Liver (tissue), 9 donors: ENCODE measurements around the gene PKHD1. TPM values are rescaled to one million over a fixed set of nuclear protein-coding genes. Genes with fewer than 3 reads are reported as not detected.

Experiments
- DNase-seq: peaks from one replicate; pipeline ENCODE4 v3.0.0-alpha.2; 2017; ENCODE audit warnings: low spot score
- H3K27ac ChIP-seq, 2 donors: one replicate each; pipeline ENCODE4 v1.7.0; 2013; ENCODE audit warnings: inconsistent platforms in 2 of 2, low read length in 2 of 2, control low read depth in 1 of 2, low read depth in 1 of 2, mild to moderate bottlenecking in 1 of 2
- H3K27me3 ChIP-seq, 4 donors: one replicate each; pipeline versions ENCODE4 v1.6.1 to v1.7.0; 2013; ENCODE audit warnings: low read length in 3 of 4, inconsistent platforms in 1 of 4, mild to moderate bottlenecking in 1 of 4, moderate library complexity in 1 of 4; ENCODE audit not compliant: control insufficient read depth in 4 of 4, insufficient read depth in 4 of 4
- H3K36me3 ChIP-seq, 4 donors: one replicate each; pipeline versions ENCODE4 v1.6.1 to v1.7.0; 2013; ENCODE audit warnings: low read length in 3 of 4, mild to moderate bottlenecking in 3 of 4, low read depth in 1 of 4, moderate library complexity in 1 of 4; ENCODE audit not compliant: control insufficient read depth in 4 of 4, insufficient read depth in 3 of 4
- H3K4me1 ChIP-seq, 4 donors: one replicate each; pipeline versions ENCODE4 v1.6.1 to v1.7.0; 2013; ENCODE audit warnings: low read length in 3 of 4, mild to moderate bottlenecking in 3 of 4, moderate library complexity in 1 of 4; ENCODE audit not compliant: control insufficient read depth in 4 of 4, insufficient read depth in 4 of 4
- H3K4me3 ChIP-seq, 3 donors: one replicate each; pipeline versions ENCODE4 v1.6.1 to v1.7.0; 2013; ENCODE audit warnings: low read length in 3 of 3, control low read depth in 1 of 3, low read depth in 1 of 3, mild to moderate bottlenecking in 1 of 3
- H3K9ac ChIP-seq, 2 donors: one replicate each; pipeline ENCODE4 v1.7.0; 2013; ENCODE audit warnings: low read length in 2 of 2, mild to moderate bottlenecking in 2 of 2, moderate library complexity in 2 of 2, control low read depth in 1 of 2, low read depth in 1 of 2
- H3K9me3 ChIP-seq, 4 donors: one replicate each; pipeline versions ENCODE4 v1.6.1 to v1.7.0; 2013; ENCODE audit warnings: low read length in 3 of 4; ENCODE audit not compliant: control insufficient read depth in 4 of 4
- CTCF ChIP-seq: fragments of 150-350 bp; IDR thresholded peaks from 2 replicates; pipeline ENCODE4 v1.5.1; 2017; ENCODE audit warnings: improper control_type of control experiment, low read depth, low read length; ENCODE audit not compliant: missing input control
- EGR1 ChIP-seq, 2 donors: IDR thresholded peaks; 2 replicates each; pipeline ENCODE4 v1.6.1; 2016 to 2018; ENCODE audit warnings: antibody characterized with exemption in 2 of 2, low read depth in 2 of 2
- GABPA ChIP-seq, 2 donors: IDR thresholded peaks in 1 of 2; conservative IDR thresholded peaks in 1 of 2; 2 replicates each; pipeline ENCODE4 v1.6.1; 2016; ENCODE audit warnings: antibody characterized with exemption in 2 of 2, mild to moderate bottlenecking in 1 of 2, moderate library complexity in 1 of 2
- RAD21 ChIP-seq, 2 donors: IDR thresholded peaks; 2 replicates each; pipeline ENCODE4 v1.6.1; 2016; ENCODE audit warnings: antibody characterized with exemption in 2 of 2, mild to moderate bottlenecking in 2 of 2
- REST ChIP-seq: IDR thresholded peaks from 2 replicates; pipeline ENCODE4 v1.6.1; 2016; ENCODE audit warnings: antibody characterized with exemption, mild to moderate bottlenecking
- RXRA ChIP-seq, 2 donors: IDR thresholded peaks; 2 replicates each; pipeline ENCODE4 v1.6.1; 2017 to 2018; ENCODE audit warnings: antibody characterized with exemption in 2 of 2, mild to moderate bottlenecking in 1 of 2
- SP1 ChIP-seq: IDR thresholded peaks from 2 replicates; pipeline ENCODE4 v1.6.1; 2018; ENCODE audit warnings: antibody characterized with exemption, mild to moderate bottlenecking
- TAF1 ChIP-seq: conservative IDR thresholded peaks from 2 replicates; pipeline ENCODE4 v1.6.1; 2016; ENCODE audit warnings: antibody characterized with exemption, mild to moderate bottlenecking
- ZBTB33 ChIP-seq: IDR thresholded peaks from 2 replicates; pipeline ENCODE4 v1.6.1; 2016; ENCODE audit warnings: antibody characterized with exemption
- WGBS: extraction: QIAGEN DNeasy Blood & Tissue Kit; methylation state at CpG from one replicate; pipeline ENCODE4 v1.1.7; 2013; 5-methylcytosine and 5-hydroxymethylcytosine counted together
- polyA plus RNA-seq, 2 donors: library from polyadenylated mRNA; stranded (reverse) in 1 of 2; unstranded in 1 of 2; fragments of 200-250 nt in 1 of 2; fragments of >200 nt in 1 of 2; fragmentation: Nextera tagmentation in 1 of 2; extraction: Ambion mirVana in 1 of 2; gene quantifications; one replicate each; pipeline versions ENCODE4 v1.2.1 to v1.2.3, GENCODE V29; 2013 to 2015
- total RNA-seq, 2 donors: library from RNA; depleted of rRNA; stranded (reverse); fragments of >200 nt; gene quantifications; one replicate each; pipeline ENCODE4 v1.2.3, GENCODE V29; 2014
- donor health status: healthy.
- donor health status: healthy.
- donor health status: healthy.
- donor health status: healthy.
- donor health status: healthy.

PKHD1 gene
- total and polyA plus RNA-seq, 4 donors: 0.45 to 10.6 (median 3.2) TPM

GRCh38 chr6:51846531-51846930 lies 240.9 kb downstream of the PKHD1 start:
- H3K9me3 ChIP-seq: no peaks in the 10 kb centered on the region
- no peak overlapping the region for H3K9ac ChIP-seq
- no peaks in the 10 kb centered on the region for H3K27me3 ChIP-seq
- 82% methylated on average over 2 of the region's 2 CpGs for WGBS
- DNase-seq: no peak
- H3K4me3 ChIP-seq: no peak overlapping the region
- H3K36me3 ChIP-seq: no peaks in the 10 kb centered on the region
- H3K27ac ChIP-seq: no peak overlapping the region
- TF ChIP-seq REST (no peak), GABPA (IDR thresholded peaks at IDR 0.05 in 1 of 2, conservative IDR thresholded peaks at IDR 0.05 in 1 of 2) (no peak), ZBTB33 (no peak), CTCF (no peak)
- H3K4me1 ChIP-seq: peaks cover 0 to 2% (median 0%) of the 10 kb centered on the region in 4 donors

GRCh38 chr6:51844336-51844735 lies 243.1 kb downstream of the PKHD1 start:
- H3K27me3 ChIP-seq: no peaks in the 10 kb centered on the region
- H3K27ac ChIP-seq: no peak overlapping the region
- TF ChIP-seq TAF1 (no peak), RXRA (IDR thresholded peaks at IDR 0.05) (no peak), EGR1 (IDR thresholded peaks at IDR 0.05; ENCODE audit: low read depth in 2 of 2) (no peak), SP1 (no peak), CTCF (peak; percentile 58), RAD21 (IDR thresholded peaks at IDR 0.05) (peak; percentile 81 to 82)
- peaks cover 0 to 2% (median 0%) of the 10 kb centered on the region in 4 donors for H3K4me1 ChIP-seq
- WGBS: 87% methylated on average over 3 of the region's 3 CpGs
- no peaks in the 10 kb centered on the region for H3K9me3 ChIP-seq
- no peaks in the 10 kb centered on the region for H3K36me3 ChIP-seq
- H3K9ac ChIP-seq: no peak overlapping the region
- DNase-seq: no peak
- H3K4me3 ChIP-seq: no peak overlapping the region
